Osteocyte (in vitro differentiated cells): Measurements from ENCODE around the gene SYT11. TPM values are rescaled to one million over a fixed set of nuclear protein-coding genes. Genes with fewer than 3 reads are reported as not detected.
A peak's percentile ranks its signal among the peaks of the same experiment; 100 is the strongest.

Experiments
- DNase-seq: peaks from one replicate; pipeline ENCODE4 v3.0.0; 2021; ENCODE audit warnings: mixed read lengths; ENCODE audit not compliant: unreplicated experiment; ENCODE audit errors: extremely low spot score
- H3K27ac Mint-ChIP-seq: one replicate; pipeline ENCODE4 v1.8.0; 2021; ENCODE audit warnings: mild to moderate bottlenecking, mixed read lengths; ENCODE audit not compliant: unreplicated experiment
- H3K27me3 Mint-ChIP-seq: one replicate; pipeline ENCODE4 v1.8.0; 2021; ENCODE audit warnings: mixed read lengths; ENCODE audit not compliant: unreplicated experiment
- H3K36me3 Mint-ChIP-seq: one replicate; pipeline ENCODE4 v1.8.0; 2021; ENCODE audit warnings: mixed read lengths; ENCODE audit not compliant: unreplicated experiment
- H3K4me1 Mint-ChIP-seq: one replicate; pipeline ENCODE4 v1.8.0; 2021; ENCODE audit warnings: mixed read lengths; ENCODE audit not compliant: unreplicated experiment
- H3K4me3 Mint-ChIP-seq: one replicate; pipeline ENCODE4 v1.8.0; 2021; ENCODE audit warnings: mild to moderate bottlenecking, moderate library complexity, mixed read lengths; ENCODE audit not compliant: unreplicated experiment
- H3K9me3 Mint-ChIP-seq: one replicate; pipeline ENCODE4 v1.8.0; 2021; ENCODE audit warnings: mixed read lengths; ENCODE audit not compliant: unreplicated experiment
- total RNA-seq: library from RNA; stranded (reverse); gene quantifications from 2 replicates; pipeline ENCODE4 v1.2.1, GENCODE V29; 2021
- TF ChIP-seq, protein P1 (sequence below): fragments of 200-600 bp; sonication (generic); IDR thresholded peaks from 2 replicates; pipeline ENCODE4 v1.5.0; 2021; ENCODE audit warnings: antibody characterized with exemption, mild to moderate bottlenecking, moderate library complexity

Gene SYT11
- total RNA-seq, 1 donor from 2014 or later, result 5.3 TPM

DNA sequence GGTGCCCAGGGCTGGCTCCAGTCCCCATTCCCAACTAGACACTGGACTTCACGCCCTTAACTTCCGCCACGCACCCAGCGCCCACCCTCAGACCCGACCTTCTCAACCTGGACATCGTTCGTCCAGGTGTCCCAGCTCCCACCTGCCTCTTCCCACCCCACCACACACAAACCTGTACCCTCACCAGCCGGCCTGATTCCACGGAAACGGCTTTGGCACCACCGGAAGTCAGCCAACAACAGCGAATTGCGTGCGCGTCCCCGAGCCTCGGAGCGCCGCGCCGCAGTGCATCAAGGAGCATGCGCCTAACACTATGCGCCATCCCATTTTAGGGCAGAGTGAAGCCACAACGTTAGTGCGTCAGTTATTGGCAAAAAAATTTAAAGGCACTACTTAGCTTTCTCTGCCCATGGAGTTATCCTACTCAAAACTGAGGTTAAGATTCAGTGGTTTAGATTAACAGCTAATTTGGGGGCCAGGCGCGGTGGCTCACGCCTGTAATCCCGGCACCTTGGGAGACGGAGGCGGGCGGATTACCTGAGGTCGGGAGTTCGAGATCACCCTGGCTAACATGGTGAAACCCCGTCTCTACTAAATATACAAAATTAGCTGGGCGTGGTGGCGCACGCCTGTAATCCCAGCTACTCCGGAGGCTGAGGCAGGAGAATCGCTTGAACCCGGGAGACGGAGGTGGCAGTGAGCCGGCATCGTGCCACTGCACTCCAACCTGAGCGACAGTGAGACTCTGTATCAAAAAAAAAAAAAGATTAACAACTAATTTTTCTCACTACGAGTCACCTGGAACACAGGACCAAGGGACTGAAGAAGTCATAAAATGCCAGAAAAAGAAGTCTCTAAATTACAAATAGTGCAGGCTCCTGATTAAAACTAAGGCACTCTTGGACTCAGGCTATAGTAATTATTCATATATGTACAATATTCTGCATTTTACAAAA is 2.1 kb upstream of the SYT11 start, which contains the start of gene GON4L:
Gene GON4L (minus strand): TSS at position 240 of the 956 bp plus-strand sequence. CDS start 3,434 bp downstream, outside the sequence.
- Mint-ChIP-seq H3K4me1 (peaks cover 29% of the 10 kb centered on the region), H3K9me3 (no peaks in the 10 kb centered on the region), H3K36me3 (peaks cover 17% of the 10 kb centered on the region), H3K27ac (peak within 1 kb of the TSS; percentile 97), H3K27me3 (no peaks in the 10 kb centered on the region), H3K4me3 (peak within 1 kb of the TSS; percentile 96)
- TF ChIP-seq, protein P1, sequence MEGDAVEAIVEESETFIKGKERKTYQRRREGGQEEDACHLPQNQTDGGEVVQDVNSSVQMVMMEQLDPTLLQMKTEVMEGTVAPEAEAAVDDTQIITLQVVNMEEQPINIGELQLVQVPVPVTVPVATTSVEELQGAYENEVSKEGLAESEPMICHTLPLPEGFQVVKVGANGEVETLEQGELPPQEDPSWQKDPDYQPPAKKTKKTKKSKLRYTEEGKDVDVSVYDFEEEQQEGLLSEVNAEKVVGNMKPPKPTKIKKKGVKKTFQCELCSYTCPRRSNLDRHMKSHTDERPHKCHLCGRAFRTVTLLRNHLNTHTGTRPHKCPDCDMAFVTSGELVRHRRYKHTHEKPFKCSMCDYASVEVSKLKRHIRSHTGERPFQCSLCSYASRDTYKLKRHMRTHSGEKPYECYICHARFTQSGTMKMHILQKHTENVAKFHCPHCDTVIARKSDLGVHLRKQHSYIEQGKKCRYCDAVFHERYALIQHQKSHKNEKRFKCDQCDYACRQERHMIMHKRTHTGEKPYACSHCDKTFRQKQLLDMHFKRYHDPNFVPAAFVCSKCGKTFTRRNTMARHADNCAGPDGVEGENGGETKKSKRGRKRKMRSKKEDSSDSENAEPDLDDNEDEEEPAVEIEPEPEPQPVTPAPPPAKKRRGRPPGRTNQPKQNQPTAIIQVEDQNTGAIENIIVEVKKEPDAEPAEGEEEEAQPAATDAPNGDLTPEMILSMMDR, result no peak
- peak; percentile 94 for DNase-seq

DNA sequence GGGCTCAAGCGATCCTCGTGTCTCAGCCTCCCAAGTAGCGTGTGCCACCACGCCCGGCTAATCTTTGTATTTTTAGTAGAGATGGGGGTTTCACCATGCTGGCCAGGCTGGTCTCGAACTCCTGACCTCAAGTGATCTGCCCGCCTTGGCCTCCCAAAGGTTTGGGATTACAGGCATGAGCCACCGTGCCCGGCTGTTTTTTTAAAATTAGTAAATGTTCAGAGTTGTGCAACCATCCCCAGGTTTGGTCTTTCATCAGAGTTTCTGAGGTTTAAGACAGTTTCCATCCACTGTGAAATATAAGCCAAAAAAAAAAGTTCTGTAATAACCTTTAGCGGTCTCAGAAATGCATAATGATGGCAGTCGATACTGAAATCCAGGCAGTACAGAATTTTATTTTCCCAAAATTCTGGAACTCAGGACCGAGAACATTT is 550 bp upstream of the SYT11 start:
- no peaks in the 10 kb centered on the region for H3K9me3 Mint-ChIP-seq
- TF ChIP-seq, protein P1, result no peak
- peak overlapping the region; percentile 80 for H3K27ac Mint-ChIP-seq
- H3K36me3 Mint-ChIP-seq, result peaks cover 7% of the 10 kb centered on the region
- H3K4me3 Mint-ChIP-seq, result peak overlapping the region; percentile 77
- H3K27me3 Mint-ChIP-seq, result peaks cover 4% of the 10 kb centered on the region
- H3K4me1 Mint-ChIP-seq, result peaks cover 29% of the 10 kb centered on the region
- DNase-seq, result no peak

DNA sequence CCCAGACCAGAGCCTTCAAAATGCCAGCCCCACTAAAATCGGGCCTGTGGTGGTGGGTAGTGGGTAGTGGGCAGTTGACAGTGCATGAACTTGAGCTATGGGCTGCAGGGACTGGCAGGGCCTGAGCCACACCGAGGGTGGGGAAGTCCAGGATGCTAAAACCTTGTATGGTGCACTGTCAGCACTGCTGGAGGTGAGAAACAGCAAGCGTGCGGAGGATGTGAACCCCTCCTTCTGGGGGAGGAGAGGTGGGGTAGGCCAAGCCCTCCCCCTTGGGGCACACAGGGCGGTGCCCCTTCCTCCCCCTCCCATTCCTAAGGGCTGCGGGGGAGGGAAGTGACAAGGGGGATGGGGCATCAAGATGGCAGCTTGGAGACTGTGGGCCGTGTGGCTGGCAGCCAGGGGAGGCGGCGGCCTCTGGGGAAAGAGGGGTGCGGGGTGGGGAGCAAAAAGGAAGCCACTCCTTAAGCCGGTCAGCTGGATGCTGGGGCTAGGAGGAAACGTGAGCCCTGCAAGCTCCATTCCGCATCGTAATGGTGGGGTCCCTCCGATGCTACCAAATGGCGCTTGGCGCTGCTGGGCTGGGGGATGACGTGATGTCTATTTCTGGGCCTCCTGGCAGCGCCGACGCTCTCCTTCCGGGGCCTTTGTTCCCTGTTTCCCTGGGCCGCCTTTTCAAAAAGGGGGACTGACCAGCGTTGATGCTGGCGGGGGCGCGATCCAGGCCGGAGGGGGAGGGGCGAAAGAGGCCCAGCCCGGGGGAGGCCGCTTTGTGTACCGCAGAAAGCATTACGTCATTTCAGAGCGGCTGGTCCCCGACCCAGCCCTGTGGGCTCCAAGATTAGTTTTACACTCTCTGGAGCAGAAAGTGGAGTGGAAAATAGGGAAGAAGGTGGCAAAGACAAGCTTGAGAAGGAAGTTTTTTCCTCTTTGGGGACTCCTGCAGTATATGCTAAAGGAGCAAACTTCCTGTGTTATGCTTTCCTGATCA is 809 bp downstream of the SYT11 start:
- H3K9me3 Mint-ChIP-seq, result no peaks in the 10 kb centered on the region
- no peak overlapping the region for H3K4me3 Mint-ChIP-seq
- H3K27me3 Mint-ChIP-seq, result peaks cover 4% of the 10 kb centered on the region
- no peak for DNase-seq
- H3K27ac Mint-ChIP-seq, result no peak overlapping the region
- H3K36me3 Mint-ChIP-seq, result peaks cover 3% of the 10 kb centered on the region
- TF ChIP-seq, protein P1, result no peak
- H3K4me1 Mint-ChIP-seq, result peaks cover 29% of the 10 kb centered on the region

DNA sequence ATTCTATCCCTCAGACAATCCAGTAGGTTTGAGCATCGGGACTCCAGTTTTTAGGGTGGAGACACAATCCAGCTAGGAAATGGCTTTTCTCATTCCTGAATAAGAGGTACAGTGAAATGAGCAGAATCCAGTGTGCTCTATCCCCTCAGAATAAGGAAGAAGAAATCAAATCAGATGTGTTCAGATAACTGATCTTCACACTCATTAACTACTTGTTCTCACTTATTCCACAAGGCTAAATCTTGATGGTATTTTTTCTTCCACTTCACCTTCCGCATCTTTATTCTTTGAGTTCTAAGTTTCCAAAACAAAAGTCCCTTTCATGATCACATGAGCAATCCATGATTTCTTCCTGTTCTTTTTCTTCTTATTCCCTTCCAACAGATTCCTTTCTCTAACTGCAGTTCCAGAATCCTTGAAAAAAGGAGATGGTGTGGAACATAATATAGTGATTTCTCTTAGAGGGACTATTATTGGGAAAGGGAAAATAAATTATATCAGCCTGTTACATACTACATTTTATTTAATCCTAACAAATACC is 1.7 kb downstream of the SYT11 start:
- Mint-ChIP-seq H3K27me3 (peaks cover 4% of the 10 kb centered on the region), H3K9me3 (no peaks in the 10 kb centered on the region), H3K36me3 (no peaks in the 10 kb centered on the region), H3K4me1 (peaks cover 26% of the 10 kb centered on the region), H3K4me3 (no peak overlapping the region), H3K27ac (no peak overlapping the region)
- DNase-seq, result no peak
- TF ChIP-seq, protein P1, result no peak
